Neural crest cell (in vitro differentiated cells): ENCODE measurements around the gene ZNF532. TPM values are rescaled to one million over a fixed set of nuclear protein-coding genes. Genes with fewer than 3 reads are reported as not detected.

Experiments used
- DNase-seq: peaks from one replicate; pipeline ENCODE4 v3.0.0; 2021; ENCODE audit warnings: low read depth, mixed read lengths, low spot score
- H3K27ac Mint-ChIP-seq: one replicate; pipeline ENCODE4 v1.8.0; 2021; ENCODE audit warnings: mild to moderate bottlenecking, mixed read lengths; ENCODE audit not compliant: unreplicated experiment
- H3K27me3 Mint-ChIP-seq: 2 replicates; pipeline ENCODE4 v1.8.0; 2021; ENCODE audit warnings: low read depth, mild to moderate bottlenecking, mixed read lengths
- H3K36me3 Mint-ChIP-seq: 2 replicates; pipeline ENCODE4 v1.8.0; 2021; ENCODE audit warnings: low read depth, mild to moderate bottlenecking, mixed read lengths
- H3K4me1 Mint-ChIP-seq: 2 replicates; pipeline ENCODE4 v1.8.0; 2021; ENCODE audit warnings: mixed read lengths
- H3K4me3 Mint-ChIP-seq: one replicate; pipeline ENCODE4 v1.8.0; 2021; ENCODE audit warnings: mild to moderate bottlenecking, mixed read lengths
- H3K9me3 Mint-ChIP-seq: 2 replicates; pipeline ENCODE4 v1.8.0; 2021; ENCODE audit warnings: mixed read lengths
- total RNA-seq: library from RNA; stranded (reverse); gene quantifications from 2 replicates; pipeline ENCODE4 v1.2.1, GENCODE V29; 2021
- TF ChIP-seq, protein P1 (sequence below): fragments of 200-600 bp; sonication (generic); conservative IDR thresholded peaks from 2 replicates; pipeline ENCODE4 v1.5.0; 2021; ENCODE audit warnings: antibody characterized with exemption, mild to moderate bottlenecking

The ZNF532 gene
- total RNA-seq, 1 donor from 2014 or later, result 171 TPM

DNA sequence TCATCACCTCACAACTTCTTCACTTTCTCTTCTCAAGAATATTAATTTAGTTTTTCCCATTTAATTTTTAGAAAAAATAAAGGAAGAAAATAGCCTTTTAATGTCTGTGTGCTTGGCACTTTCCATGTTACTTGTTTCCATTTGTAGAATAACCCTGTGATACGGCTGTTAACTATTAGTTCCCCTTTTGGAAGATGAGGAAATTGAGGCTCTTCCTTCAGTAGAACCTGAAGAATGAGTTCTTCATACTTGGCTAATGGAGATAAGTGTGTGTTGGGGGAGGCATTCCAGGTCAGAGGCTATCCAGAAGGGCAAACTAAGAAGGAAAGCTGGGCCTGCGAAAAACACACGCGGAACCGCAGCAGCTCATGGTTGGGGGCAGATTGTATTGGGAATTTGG is 38.3 kb downstream of the ZNF532 start:
- H3K9me3 Mint-ChIP-seq, result no peaks in the 10 kb centered on the region

DNA sequence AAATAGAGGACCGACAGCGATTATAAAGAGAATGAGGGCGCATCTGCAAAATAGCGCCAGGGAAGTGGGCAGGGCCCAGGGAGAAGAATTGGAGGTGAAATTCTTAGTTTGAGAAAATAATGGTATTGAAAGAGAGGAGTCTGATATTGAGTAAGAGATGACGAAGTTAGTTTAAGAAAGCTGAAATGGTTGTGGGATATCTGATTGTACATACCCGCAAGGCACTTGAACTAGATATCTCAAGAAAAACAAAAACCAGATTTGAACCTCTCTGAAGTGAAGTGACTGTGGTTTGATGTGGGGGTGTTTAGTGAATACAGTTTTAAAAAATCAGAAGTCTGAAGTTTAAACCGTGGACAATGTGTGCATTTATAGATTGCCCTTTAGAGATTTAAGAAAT is 38.9 kb downstream of the ZNF532 start:
- H3K36me3 Mint-ChIP-seq, result peaks cover 28% of the 10 kb centered on the region
- H3K27ac Mint-ChIP-seq, result no peak overlapping the region
- H3K4me1 Mint-ChIP-seq, result peaks cover 43% of the 10 kb centered on the region
- DNase-seq, result no peak
- TF ChIP-seq, protein P1, sequence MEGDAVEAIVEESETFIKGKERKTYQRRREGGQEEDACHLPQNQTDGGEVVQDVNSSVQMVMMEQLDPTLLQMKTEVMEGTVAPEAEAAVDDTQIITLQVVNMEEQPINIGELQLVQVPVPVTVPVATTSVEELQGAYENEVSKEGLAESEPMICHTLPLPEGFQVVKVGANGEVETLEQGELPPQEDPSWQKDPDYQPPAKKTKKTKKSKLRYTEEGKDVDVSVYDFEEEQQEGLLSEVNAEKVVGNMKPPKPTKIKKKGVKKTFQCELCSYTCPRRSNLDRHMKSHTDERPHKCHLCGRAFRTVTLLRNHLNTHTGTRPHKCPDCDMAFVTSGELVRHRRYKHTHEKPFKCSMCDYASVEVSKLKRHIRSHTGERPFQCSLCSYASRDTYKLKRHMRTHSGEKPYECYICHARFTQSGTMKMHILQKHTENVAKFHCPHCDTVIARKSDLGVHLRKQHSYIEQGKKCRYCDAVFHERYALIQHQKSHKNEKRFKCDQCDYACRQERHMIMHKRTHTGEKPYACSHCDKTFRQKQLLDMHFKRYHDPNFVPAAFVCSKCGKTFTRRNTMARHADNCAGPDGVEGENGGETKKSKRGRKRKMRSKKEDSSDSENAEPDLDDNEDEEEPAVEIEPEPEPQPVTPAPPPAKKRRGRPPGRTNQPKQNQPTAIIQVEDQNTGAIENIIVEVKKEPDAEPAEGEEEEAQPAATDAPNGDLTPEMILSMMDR, result no peak
- no peaks in the 10 kb centered on the region for H3K27me3 Mint-ChIP-seq
- no peaks in the 10 kb centered on the region for H3K9me3 Mint-ChIP-seq
- no peak overlapping the region for H3K4me3 Mint-ChIP-seq

More for the DNA sequence above, 38.3 kb downstream of the ZNF532 start:
- Mint-ChIP-seq H3K27ac (no peak overlapping the region), H3K4me1 (peaks cover 37% of the 10 kb centered on the region), H3K27me3 (no peaks in the 10 kb centered on the region), H3K36me3 (peaks cover 25% of the 10 kb centered on the region), H3K4me3 (no peak overlapping the region)
- TF ChIP-seq, protein P1, result no peak
- DNase-seq, result no peak

DNA sequence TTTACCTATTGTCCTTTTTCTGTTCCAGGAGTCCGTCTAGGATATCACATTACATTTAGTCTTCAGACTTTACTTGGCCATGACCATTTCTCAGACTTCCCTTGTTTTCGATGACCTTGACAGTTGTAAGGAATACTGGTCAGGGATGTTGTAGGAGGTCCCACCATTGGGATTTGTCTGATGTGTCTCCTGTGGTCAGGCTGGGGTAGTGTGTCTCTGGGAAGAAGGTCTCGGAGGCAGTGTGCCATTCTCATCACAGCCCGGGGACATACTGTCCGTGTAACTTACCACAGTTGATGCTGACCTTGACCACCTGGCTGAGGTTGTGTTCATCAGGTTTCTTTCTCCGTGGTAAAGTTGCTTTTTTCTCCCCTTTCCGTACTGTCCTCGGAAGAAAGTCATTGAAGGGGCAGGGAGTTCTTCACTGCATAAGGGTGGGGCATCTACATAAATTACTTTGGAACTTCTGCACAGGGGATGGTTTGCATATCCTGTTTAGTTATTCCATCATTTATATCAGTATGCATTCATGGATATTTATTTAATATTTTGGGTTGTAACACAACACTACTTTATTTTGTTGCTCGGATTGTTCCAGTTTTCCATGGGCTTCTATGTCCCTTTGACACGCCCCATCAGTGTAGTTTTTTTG is 41.2 kb downstream of the ZNF532 start:
- Mint-ChIP-seq H3K27me3 (no peaks in the 10 kb centered on the region), H3K9me3 (no peaks in the 10 kb centered on the region), H3K4me1 (peaks cover 39% of the 10 kb centered on the region), H3K27ac (no peak overlapping the region), H3K36me3 (peaks cover 27% of the 10 kb centered on the region), H3K4me3 (no peak overlapping the region)
- DNase-seq, result no peak
- TF ChIP-seq, protein P1, result no peak

DNA sequence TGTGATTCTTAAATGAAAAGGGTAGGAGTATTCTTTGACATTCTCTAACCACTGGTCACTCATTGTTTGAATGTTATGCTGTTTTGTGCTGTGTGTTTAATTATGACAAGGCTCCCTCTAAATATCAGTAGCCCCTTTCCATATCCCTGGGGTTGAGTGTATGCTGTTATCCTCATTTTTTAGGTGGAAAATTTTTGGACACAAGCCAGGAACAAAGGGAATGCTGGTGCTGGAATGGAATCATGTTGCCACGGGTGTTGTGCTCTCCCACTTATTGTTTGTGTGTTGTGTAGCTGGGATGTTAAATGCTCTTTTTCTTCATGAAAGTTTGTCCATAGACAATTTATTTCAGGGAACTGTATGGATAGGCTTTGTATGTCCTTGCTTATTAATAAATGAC is 43.3 kb downstream of the ZNF532 start:
- Mint-ChIP-seq H3K4me1 (peaks cover 54% of the 10 kb centered on the region), H3K9me3 (no peaks in the 10 kb centered on the region), H3K27ac (no peak overlapping the region), H3K4me3 (no peak overlapping the region), H3K27me3 (no peaks in the 10 kb centered on the region), H3K36me3 (peaks cover 22% of the 10 kb centered on the region)
- TF ChIP-seq, protein P1, result no peak
- DNase-seq, result no peak

DNA sequence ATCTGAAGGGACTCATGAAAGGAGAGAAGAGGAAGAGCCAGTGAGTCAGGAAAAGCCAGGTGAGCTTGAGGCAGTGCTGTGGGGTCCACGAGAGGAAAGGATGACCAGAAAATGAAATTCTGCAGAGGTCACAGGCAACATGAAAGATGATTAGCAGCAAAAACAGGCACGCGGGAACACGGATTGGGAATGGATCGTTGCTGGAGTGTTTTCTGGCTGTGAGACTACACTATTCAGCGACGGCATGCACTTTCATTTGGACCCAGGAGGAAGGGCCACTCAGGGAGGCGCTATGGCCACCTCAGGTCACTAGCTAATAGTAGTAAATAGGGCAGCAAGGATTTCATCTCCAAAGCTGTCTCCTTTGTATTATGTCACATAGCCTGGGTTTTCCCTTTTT is 44.8 kb downstream of the ZNF532 start:
- Mint-ChIP-seq H3K27ac (no peak overlapping the region), H3K4me3 (no peak overlapping the region), H3K36me3 (peaks cover 19% of the 10 kb centered on the region), H3K27me3 (no peaks in the 10 kb centered on the region), H3K9me3 (no peaks in the 10 kb centered on the region), H3K4me1 (peaks cover 57% of the 10 kb centered on the region)
- TF ChIP-seq, protein P1, result no peak
- DNase-seq, result no peak
